Fibroblast of skin of abdomen (primary cell): Measurements from ENCODE around the gene ODAM. TPM values are rescaled to one million over a fixed set of nuclear protein-coding genes. Genes with fewer than 3 reads are reported as not detected.
"Not testable (repeated sequence)": the region's sequence is repeated elsewhere in the genome, so short reads cannot be mapped to it uniquely, and the experiment has no call there.

Source experiments
- DNase-seq: peaks from one replicate; pipeline ENCODE4 v3.0.0-alpha.2; 2013
- polyA plus RNA-seq, 2 experiments: library from polyadenylated mRNA; unstranded; fragments of 120-200 nt; gene quantifications; one replicate each; pipeline ENCODE4 v1.2.1, GENCODE V29; 2013; ENCODE audit not compliant: insufficient read length in 2 of 2

Gene ODAM, protein sequence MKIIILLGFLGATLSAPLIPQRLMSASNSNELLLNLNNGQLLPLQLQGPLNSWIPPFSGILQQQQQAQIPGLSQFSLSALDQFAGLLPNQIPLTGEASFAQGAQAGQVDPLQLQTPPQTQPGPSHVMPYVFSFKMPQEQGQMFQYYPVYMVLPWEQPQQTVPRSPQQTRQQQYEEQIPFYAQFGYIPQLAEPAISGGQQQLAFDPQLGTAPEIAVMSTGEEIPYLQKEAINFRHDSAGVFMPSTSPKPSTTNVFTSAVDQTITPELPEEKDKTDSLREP
- polyA plus RNA-seq (2013, experiment 1 of 2; ENCODE audit: insufficient read length), result not detected
- polyA plus RNA-seq (2013, experiment 2 of 2; ENCODE audit: insufficient read length), result not detected

DNA sequence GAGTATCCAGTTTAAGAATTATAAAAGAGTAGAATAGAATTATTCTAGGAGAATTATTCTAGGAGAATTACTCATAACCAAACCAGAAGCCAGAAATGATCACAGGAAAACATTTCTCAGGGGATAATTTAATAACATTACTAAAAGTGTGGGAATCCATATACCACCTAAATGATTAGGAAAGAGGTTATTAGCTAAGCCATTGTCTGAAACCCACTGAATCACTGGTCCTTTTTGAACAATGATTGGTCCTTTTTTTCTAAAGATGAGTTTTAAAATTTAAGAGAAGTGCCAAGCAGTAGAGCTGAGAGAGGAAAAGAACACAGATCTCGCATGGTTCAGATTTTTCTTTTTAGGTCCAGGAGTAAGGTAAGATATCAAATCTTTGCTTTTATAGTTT is at the start of gene ODAM:
TSS of gene ODAM (plus strand) at position 301 of the 400 bp plus-strand sequence. CDS start 819 bp downstream, outside the sequence.
- no peak for DNase-seq

DNA sequence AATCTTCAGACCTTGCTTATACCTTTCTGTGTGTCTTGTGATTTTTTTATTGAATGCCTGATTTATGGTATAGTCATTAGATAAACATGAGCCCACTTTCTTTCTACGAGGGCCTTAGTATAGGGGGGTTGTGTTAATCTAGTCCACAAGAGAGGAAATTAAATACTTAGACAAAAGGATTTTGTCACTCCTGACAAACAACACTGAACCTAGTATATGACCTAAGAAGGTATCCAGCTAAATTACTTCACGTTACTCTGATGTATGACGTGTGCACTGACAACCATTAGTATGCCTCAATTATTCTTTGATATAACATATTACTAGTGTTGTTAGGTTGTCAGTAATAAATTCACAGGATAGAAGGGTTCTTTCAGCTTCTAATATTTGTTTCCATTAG is 44.3 kb upstream of the ODAM start:
- no peak for DNase-seq

DNA sequence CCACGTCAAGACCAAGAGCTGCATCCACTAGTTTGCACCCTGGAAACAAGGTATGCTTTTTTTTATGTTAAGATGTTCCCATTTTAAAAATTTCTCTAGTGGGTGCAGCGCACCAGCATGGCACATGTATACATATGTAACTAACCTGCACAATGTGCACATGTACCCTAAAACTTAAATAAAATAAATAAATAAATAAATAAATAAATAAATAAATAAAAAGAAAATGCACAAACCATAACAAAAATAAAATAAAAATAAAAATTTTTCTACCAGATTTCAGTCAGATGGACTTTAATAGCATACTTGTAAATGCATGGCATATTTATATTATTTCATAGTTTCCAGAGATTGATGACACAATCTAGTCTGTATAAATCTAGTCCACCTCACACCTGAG is 43.4 kb upstream of the ODAM start:
- no peak for DNase-seq

DNA sequence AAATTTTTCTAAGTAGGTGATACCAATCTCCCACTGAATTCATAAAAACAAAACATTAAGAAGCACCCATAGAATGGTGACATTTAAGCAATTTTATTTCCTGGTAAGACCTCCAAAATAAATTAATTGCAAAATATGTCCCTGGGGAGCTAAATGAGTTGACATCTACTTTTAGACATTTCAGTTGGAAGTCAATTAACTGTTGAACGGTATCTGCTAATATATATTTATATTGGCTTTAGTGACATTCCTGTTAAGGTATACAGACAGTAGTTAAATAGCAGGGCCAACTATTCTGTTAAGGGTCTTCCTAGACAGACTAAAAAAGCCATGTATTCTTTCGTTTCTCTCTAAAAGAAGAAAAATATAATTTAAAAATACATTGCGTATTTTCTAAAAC is 41.6 kb upstream of the ODAM start, which contains the start of gene PRR27:
TSS of gene PRR27 (plus strand) at position 301 of the 400 bp plus-strand sequence. CDS start 139 bp downstream, outside the sequence.
- DNase-seq, result no peak

DNA sequence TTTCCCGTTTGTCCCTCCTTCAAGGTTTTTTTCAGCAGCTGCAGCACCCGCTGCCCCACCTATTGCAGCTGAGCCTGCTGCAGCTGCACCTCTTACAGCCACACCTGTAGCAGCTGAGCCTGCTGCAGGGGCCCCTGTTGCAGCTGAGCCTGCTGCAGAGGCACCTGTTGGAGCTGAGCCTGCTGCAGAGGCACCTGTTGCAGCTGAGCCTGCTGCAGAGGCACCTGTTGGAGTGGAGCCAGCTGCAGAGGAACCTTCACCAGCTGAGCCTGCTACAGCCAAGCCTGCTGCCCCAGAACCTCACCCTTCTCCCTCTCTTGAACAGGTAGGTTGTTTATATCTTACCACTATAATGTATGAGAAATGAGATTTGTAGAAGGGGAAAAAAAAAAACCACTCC is 36.9 kb upstream of the ODAM start:
- DNase-seq, result no peak

DNA sequence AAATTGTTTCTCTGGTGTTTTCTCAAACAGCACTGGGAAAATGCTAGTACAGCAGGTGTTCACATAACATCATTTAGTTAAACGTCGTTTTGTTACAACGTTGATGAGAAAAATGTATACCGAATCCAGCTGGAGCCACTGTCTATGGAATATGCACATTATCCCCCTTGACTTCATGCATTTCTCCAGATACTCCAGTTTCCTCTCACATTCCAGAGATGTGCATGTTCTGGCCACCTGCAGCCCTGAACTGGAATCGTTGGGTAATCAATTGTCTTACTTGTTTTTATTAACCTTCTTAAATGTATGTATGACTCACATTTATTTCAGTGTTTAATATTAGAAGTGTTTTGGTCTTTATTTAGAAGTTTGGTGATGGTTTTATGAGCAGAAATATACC is 18.4 kb upstream of the ODAM start:
- DNase-seq, result no peak

DNA sequence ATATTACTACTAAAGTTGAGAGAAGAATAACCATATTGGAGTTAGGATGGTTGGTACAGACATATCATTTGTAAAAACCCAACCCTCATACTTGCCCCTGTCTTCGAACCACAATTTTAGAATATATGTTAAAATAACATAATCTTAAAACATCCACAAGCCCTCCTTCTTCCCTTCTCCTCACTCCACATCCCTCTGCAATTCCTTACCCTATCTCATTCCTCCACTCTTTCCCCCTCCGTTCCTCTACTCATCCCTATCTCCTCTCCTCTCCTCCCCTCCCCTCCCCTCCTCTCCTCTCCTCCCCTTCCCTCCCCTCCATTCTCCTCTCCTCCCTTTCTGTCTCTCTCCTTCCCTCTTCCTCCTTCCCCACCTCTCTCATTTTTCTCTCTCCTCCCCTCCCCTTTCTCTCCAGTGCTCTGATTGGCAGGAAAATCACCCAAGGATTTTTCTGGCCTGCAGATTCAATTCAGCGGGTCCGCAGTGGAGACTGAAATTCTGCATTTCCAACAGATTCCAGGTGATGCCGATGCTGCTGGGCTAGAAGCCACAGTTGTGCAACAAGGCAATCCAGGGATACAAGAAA is 17.4 kb upstream of the ODAM start:
- no peak for DNase-seq

DNA sequence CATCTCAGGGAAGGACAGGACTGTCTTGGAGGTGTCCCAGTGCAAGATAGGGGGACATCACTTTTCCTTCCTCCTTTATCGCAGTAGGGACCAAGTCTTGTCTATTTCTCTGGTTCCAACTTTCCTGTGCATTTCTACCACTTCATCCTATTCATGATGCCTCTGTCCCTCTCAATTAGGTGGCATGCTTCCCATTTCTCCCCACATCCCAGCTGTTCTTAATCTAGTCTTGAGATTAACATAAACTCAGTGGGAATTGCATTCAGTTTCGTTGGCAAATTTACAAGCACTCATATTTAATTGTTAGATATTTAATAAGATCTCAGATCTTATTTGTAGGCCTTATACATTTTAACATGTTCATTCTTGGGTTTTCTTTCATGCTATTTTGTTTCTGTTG is 15.7 kb upstream of the ODAM start:
- no peak for DNase-seq

DNA sequence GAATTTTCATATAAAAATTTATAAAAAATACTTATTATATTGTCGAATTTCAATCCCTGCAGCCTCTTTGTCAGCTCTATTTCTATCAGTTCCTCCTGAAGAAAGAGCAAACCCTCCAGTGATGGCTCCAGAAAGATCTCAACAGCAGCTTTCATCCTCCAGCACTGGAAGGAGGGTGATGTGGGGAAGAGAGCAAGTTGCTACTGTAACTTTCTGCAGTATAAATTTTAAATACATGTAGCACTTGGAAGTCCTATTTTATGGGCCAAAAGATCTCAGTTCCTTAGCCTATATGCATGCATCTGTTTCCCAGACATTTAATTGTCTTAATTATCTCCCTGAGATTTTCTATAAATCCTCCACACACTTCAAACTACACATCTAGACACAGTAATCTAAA is 13.7 kb upstream of the ODAM start:
- no peak for DNase-seq

DNA sequence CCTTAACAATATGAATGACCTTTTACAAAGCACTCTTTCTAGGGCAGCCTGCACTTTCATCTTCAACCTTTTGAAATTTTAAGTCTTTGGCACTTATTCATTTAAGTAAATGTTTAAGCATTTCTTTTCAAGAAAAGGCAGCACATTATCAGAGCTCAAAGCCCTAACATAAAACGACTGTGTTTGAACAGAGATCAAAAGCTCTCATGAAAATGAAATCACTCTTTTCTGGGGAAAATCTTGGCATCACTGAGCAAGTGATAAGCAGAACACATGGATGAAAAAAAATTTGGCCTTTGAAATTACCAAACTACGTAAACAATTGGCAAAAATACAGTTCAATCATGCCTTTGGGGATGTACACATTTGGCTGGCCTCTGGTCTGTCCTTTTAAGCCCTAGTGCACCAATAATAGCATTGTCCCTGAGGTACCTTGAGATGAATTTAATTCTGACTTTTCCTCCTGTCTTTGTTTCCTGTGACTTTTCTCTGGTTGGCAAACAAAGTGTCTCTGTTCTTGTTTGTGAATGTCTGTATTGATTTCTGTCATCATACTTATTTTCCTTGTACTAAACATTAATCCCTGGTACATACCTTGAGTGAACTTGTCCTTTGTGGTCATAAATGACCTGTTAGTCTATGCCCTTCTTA is 12.9 kb upstream of the ODAM start:
- no peak for DNase-seq

DNA sequence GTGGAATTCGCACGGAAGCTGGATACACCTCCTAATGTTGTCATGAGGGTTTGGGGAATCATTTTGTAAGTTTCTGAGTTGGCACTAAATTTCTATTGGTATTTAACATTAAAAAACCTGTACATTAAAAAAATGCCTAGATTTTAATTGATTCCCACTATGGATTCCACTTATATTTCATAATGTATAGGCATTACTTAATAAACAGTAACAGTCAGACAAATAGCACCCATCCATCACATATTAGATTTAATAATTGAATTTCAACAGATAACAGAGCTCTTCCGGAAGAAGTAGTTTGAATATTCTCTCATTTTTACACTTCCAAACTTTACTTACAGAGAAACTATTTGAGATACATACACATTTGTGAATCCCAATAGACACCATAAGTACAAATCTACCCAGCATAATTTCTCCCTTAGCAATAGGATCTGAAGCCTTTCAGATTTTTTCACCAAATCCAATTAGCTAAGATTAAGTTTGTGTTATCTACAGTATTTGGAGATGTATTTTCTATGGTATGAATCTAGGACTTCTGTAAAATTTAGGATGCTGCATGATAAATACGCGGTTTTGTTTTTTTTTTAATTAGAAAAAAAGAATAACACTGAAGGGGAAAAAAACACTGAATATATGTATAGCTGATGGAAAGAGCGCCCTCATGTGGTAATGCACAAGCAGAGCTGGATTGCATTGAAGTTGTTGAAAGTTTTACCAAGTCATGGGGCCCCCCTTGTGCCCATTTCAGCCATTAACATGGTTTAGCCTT is 12.2 kb upstream of the ODAM start:
- peak; percentile 42 for DNase-seq

DNA sequence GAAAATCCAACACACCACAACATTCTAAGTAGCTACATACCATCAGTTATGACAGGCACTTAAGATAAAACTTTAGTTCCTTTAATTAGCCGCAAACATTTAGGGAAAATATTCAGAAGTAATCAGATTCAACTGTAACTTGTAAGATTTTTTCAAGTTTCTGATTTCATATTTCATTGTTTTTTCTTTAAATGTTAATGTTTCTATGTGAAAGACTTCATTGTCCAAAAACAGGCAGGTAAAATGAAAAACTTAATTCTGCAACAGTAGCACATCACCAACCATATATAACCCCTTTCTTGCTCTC is 11.6 kb upstream of the ODAM start:
- no peak for DNase-seq

DNA sequence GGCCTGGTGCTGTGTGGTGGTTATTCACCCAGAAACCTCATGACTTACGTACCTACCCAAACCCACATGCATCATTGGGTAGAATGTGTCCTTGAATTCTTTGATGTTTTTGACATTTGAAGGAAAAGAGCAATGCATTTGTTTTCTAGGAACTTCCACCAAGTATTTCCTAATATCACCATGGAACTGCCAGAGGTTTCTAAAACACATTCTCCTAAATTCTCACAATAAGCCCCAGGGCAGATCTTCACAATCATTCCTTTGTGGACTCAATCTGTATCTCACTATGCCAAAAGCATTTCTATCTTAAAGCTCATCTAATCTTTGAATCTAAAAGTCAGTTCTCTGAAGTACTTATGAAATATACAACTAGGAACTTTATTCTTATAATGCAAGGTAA is 8.3 kb upstream of the ODAM start:
- no peak for DNase-seq

DNA sequence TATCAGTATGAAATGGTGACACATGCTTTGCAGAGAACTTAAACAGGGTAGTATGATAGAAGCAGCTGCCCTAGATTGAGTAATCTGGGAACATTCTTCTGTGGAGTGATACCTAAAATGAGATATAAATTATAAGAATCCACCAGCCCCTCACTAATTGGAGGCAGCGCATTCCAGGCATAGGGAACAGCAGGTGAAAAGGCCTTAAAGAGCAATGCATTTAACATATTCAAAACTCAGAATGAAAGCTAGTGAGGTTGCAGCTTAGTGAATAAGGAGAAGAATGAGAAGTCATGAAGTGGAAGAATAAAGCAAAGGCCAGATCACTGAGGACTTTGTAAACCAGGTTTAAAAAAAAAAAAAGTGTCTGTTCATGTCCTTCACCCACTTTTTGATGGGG is 4.9 kb upstream of the ODAM start:
- DNase-seq, result no peak

DNA sequence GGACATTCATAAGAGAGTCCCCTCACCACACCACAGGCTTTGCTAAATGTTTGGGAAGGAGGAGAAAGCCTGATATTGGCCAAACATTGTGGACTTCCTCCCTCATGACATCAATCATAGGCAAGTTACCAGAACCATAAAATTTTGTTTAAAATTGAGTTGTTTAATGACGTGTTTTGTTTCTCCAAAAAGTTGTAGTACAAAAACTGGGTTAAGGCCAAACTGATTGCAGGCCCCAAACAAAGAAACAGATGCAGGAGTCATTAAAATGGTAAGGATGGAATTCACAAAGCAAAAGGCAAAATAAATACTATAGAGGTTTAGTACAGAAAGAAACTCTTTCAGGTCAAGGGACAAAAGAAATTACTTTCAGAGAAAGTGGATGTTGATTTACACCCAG is 3.9 kb upstream of the ODAM start:
- no peak for DNase-seq

DNA sequence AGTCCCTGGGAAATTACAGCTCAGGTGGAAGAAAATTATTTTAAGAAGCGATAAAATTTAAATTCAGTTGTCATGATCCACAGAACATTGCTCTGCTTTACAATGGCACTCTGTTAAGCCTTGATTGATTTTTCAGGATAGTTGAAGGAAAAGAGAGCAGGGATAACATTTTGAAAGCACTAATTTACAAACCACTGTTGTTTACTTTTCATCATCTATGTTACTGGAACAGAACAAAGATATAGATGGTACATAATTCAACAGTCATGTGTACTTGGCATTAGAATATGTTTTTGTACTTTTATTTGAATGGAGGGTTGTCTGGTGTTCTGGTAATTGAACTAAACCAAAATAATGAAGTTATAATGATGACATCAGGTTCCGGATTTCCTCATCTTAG is 2.6 kb upstream of the ODAM start:
- no peak for DNase-seq

DNA sequence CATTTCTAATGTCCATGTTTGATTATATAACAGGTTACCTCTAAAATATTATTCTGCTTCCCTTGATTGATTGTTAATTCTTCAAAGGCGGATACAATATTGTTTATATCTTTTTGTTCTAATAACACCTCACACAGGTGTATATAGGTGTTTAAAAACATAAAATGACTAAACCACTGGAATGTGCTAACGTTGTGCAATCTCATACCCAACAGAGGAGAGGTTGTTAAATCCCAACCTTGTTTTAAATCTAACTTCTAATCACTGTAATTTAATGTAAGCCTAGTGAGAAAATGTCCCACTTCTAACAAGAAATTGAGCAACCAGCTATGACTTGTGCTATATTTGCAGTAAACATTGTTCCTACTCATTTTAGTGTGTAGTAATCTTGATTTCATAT is 1.3 kb downstream of the ODAM start:
- DNase-seq, result no peak

DNA sequence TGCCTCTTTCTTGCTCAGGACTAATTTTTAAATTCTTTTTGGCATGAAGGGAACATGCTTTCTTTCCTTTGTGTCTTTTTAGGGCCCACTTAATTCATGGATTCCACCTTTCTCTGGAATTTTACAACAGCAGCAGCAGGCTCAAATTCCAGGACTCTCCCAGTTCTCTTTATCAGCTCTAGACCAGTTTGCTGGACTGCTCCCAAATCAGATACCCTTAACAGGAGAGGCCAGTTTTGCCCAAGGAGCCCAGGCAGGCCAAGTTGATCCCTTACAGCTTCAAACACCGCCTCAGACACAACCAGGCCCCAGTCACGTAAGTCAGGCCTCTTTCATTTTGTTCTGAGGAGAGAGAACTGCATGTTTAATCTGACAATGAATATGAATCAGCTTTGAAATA is 2.3 kb downstream of the ODAM start:
- DNase-seq, result no peak

DNA sequence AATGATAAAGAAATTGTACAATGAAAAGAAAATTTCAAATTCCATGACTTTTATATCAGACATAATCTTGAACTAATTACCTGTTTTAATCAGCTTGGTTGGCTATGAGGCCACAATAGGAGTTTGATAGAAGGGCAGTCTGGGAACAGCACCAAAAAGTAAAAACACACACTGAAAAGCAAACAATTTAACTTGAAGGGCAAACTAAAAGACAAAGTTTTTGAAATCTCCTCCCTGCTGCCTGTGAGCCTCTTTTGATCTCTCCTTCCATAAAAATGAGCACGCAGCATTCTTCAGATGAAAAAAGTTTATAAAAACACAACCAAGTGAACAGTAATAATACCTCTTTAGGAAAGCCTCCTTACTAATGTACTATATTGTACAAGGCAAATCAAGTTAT is 8.1 kb downstream of the ODAM start:
- DNase-seq, result no peak

DNA sequence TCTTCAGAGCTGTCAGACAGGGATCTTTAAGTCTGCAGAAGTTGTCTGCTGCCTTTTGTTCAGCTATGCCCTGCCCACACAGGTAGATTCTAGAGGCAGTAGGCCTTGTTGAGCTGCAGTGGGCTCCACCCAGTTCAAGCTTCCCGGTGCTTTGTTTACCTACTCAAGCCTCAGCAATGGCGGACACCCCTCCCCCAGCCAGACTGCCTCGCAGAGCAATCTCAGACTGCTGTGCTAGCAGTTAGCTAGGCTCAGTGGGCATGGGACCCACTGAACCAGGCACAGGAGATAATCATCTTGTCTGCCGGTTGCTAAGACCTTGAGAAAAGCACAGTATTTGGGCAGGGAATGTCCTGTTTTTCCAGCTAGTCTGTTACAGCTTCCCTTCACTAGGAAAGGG is 17.2 kb downstream of the ODAM start:
- DNase-seq, result not testable (repeated sequence)

DNA sequence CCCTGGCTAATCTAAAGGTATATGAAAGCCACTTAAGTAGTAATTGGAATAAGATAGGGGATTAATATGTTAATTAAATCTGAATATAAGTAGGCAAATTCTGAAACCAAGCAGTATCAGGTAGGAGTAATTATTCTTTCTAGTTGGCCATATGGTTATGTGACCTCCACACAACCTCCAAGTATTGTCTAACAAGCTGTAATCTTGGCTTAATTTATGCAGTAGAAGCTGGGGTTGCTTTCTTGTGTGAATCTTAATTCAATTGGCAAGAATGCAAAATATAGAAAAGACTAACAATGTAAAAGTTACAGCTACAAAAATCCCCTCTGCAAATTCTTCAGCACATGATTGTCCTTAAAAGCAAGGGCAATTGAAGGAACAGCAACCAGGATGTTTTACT is 20.6 kb downstream of the ODAM start:
- DNase-seq, result not testable (repeated sequence)

DNA sequence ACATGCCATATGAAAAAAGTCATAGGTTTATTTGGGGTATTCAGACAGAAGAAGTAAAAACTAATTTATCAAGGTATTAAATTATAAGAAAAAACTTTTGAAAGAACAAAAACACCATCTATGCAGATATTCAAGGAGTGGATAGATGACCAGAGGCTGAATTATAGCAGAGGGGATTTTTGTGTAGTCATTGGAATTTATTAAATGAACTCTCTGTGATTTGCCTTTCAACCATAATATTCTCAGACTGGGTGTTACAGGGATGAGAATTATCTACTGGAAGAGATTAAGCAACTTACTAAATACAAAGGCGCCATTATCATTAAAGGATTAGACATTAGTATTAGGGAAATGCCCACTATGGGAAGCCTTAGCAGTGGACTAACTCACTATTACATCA is 21.0 kb downstream of the ODAM start:
- DNase-seq, result not testable (repeated sequence)

DNA sequence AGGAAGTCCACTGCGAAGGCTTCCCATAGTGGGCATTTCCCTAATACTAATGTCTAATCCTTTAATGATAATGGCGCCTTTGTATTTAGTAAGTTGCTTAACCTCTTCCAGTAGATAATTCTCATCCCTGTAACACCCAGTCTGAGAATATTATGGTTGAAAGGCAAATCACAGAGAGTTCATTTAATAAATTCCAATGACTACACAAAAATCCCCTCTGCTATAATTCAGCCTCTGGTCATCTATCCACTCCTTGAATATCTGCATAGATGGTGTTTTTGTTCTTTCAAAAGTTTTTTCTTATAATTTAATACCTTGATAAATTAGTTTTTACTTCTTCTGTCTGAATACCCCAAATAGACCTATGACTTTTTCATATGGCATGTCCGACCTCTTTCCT is 25.9 kb downstream of the ODAM start:
- DNase-seq, result not testable (repeated sequence)
